CD4-positive, alpha-beta T cell (primary cell): ENCODE results near the gene CHID1. TPM values are rescaled to one million over a fixed set of nuclear protein-coding genes. Genes with fewer than 3 reads are reported as not detected.

Experiments used
- ATAC-seq: fragments of 200-7000 bp; cut with Tn5 transposase; one replicate; pipeline ENCODE4 v1.10.0; 2022; ENCODE audit warnings: mild to moderate bottlenecking; ENCODE audit not compliant: poor library complexity
- CTCF ChIA-PET: fragments of 350-600 bp; sonication (Branson Sonifier 250); formaldehyde crosslinking; loops from one replicate; lab custom pipeline; 2021; ENCODE audit warnings: antibody characterized with exemption, inconsistent platforms; lab: Charles Lee
- POLR2A ChIA-PET: fragments of 350-600 bp; sonication (Branson Sonifier 250); formaldehyde crosslinking; loops from one replicate; lab custom pipeline; 2021; ENCODE audit warnings: antibody characterized with exemption, inconsistent platforms; lab: Charles Lee
- DNase-seq, 14 experiments: peaks; one replicate each; pipeline ENCODE4 v3.0.0-alpha.2; 2013 to 2020; ENCODE audit warnings: mixed read lengths in 2 of 14
- H3K27ac ChIP-seq, 2 donors: one replicate each; pipeline versions ENCODE4 v1.5.1 to v1.7.0; 2013; ENCODE audit warnings: low read length in 2 of 2, low read depth in 1 of 2, mild to moderate bottlenecking in 1 of 2
- H3K27me3 ChIP-seq, 2 experiments: 1 replicate in 1 of 2; 2 replicates in 1 of 2; pipeline versions ENCODE4 v1.6.1 to v1.7.0; 2013; ENCODE audit warnings: low read length in 2 of 2, control low read depth in 1 of 2, mild to moderate bottlenecking in 1 of 2, moderate library complexity in 1 of 2; ENCODE audit not compliant: insufficient read depth in 2 of 2, control insufficient read depth in 1 of 2
- H3K36me3 ChIP-seq: one replicate; pipeline ENCODE4 v1.6.1; 2013; ENCODE audit warnings: low read length, control low read depth; ENCODE audit not compliant: insufficient read depth
- H3K4me1 ChIP-seq: one replicate; pipeline ENCODE4 v1.6.1; 2013; ENCODE audit warnings: low read length, control low read depth; ENCODE audit not compliant: insufficient read depth
- H3K4me3 ChIP-seq: one replicate; pipeline ENCODE4 v1.5.1; 2013; ENCODE audit warnings: mild to moderate bottlenecking, low read length, moderate library complexity
- H3K9me3 ChIP-seq, 2 experiments: 1 replicate in 1 of 2; 2 replicates in 1 of 2; pipeline versions ENCODE4 v1.6.1 to v1.7.0; 2013; ENCODE audit warnings: low read length in 2 of 2, mild to moderate bottlenecking in 2 of 2, control low read depth in 1 of 2, moderate library complexity in 1 of 2; ENCODE audit not compliant: control insufficient read depth in 1 of 2, insufficient read depth in 1 of 2
- H3K27ac Mint-ChIP-seq: one replicate; pipeline ENCODE4 v1.8.0; 2020; ENCODE audit warnings: mixed read lengths
- H3K27me3 Mint-ChIP-seq: one replicate; pipeline ENCODE4 v1.8.0; 2021; ENCODE audit warnings: mixed read lengths
- H3K36me3 Mint-ChIP-seq: one replicate; pipeline ENCODE4 v1.8.0; 2021; ENCODE audit warnings: low read depth, mixed read lengths
- H3K4me1 Mint-ChIP-seq: one replicate; pipeline ENCODE4 v1.8.0; 2021; ENCODE audit warnings: low read depth, mixed read lengths
- H3K4me3 Mint-ChIP-seq: one replicate; pipeline ENCODE4 v1.8.0; 2020; ENCODE audit warnings: mild to moderate bottlenecking, mixed read lengths
- H3K9me3 Mint-ChIP-seq: one replicate; pipeline ENCODE4 v1.8.0; 2020; ENCODE audit warnings: mixed read lengths
- intact Hi-C, 2 experiments: fragments of 100-400 bp; cut with DNase I in 1 of 2; cut with micrococcal nuclease in 1 of 2; formaldehyde crosslinking; loops; one replicate each; pipeline versions ENCODE4 v1.15.1 to v1.9.0; 2023 to 2025; cut with DNase I, micrococcal nuclease
- total RNA-seq, 174 experiments: library from RNA in 2 of 174; stranded (reverse) in 2 of 174; gene quantifications; one replicate each; pipeline ENCODE4 v1.2.3 and lab custom pipeline; 2021 to 2026
- TF ChIP-seq, protein P1 (sequence below): fragments of 200-600 bp; IDR thresholded peaks from one replicate; pipeline ENCODE4 v1.8.0; 2022; ENCODE audit warnings: antibody characterized with exemption, mild to moderate bottlenecking

Gene CHID1
- total RNA-seq, 2 experiments from 2014 or later: 17.1 to 22.8 TPM

DNA sequence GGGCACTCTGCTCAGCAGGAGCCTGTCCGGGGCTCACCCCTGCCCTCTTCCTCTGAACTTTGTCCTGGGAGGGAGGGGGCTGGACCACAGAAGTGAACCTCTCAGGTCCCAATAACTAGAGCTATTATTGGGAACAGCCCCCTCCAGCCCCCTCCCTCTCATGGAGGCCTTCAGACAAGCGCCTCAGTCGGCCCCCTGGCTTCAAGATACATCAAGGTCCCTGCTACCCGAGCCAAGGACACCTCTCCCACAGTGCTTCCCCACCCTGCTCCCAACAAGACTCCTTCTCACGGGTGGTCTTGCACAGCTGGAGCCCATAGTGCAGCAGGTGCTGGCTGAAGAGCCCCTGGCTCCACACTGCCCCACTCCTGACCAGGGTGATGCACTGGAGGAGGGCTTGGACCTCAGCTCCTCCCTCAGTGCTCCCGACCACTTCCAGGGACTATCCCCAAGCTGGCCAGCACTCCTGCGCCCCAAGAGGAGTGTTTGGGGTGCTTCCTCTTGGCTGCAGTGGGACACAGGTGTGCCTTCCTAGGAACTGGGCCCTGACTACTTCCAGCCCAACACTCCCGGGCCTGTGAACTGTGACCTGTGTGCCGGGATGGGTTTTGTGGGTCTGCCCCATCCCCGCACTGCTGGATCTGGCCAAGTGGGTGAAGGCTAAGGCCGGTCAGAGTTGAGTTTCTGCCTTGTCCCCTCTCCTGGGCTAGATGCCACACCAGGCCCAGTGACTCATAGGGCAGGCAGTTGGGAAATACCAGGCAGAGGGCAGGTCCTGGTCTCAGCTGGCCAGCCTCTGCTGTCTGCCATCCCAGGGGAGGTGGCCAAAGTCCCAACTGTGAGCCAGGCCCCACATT is 89.7 kb downstream of the CHID1 start:
- POLR2A ChIA-PET: interaction anchor here (0.5 to 6.1 kb wide), 16 partner anchors 10 to 614 kb away, joined by 3 to 115 read pairs (median 8); partner anchors contain the start of genes BET1L, CD151, CRACR2B and GATD1
- intact Hi-C loops: loop anchor here (1.0 kb wide), 2 partner anchors 9 to 21 kb away; partner anchors contain the start of genes POLR2L (in 1 of the 2) and TSPAN4 (in 1 of the 2)
- ATAC-seq (no peak), DNase-seq (peak in 2 of 14 experiments; percentile 51 to 67)
- peaks cover 34% of the 10 kb centered on the region for H3K36me3 ChIP-seq
- peaks cover 37% of the 10 kb centered on the region for H3K36me3 Mint-ChIP-seq
- H3K27me3 ChIP-seq: peaks cover 0 to 3% of the 10 kb centered on the region in 2 experiments
- no peaks in the 10 kb centered on the region for H3K9me3 Mint-ChIP-seq
- H3K4me3 ChIP-seq: peak overlapping the region; percentile 74
- peak overlapping the region; percentile 92 for H3K27ac Mint-ChIP-seq
- peak overlapping the region; percentile 97 for H3K4me3 Mint-ChIP-seq
- TF ChIP-seq, protein P1, sequence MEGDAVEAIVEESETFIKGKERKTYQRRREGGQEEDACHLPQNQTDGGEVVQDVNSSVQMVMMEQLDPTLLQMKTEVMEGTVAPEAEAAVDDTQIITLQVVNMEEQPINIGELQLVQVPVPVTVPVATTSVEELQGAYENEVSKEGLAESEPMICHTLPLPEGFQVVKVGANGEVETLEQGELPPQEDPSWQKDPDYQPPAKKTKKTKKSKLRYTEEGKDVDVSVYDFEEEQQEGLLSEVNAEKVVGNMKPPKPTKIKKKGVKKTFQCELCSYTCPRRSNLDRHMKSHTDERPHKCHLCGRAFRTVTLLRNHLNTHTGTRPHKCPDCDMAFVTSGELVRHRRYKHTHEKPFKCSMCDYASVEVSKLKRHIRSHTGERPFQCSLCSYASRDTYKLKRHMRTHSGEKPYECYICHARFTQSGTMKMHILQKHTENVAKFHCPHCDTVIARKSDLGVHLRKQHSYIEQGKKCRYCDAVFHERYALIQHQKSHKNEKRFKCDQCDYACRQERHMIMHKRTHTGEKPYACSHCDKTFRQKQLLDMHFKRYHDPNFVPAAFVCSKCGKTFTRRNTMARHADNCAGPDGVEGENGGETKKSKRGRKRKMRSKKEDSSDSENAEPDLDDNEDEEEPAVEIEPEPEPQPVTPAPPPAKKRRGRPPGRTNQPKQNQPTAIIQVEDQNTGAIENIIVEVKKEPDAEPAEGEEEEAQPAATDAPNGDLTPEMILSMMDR: no peak
- CTCF ChIA-PET: interaction anchor here (2.0 kb wide), 1 partner anchor 28 kb away, joined by 7 read pairs; no protein-coding TSS in a partner anchor
- H3K4me1 Mint-ChIP-seq: peaks cover 11% of the 10 kb centered on the region
- peaks cover 34% of the 10 kb centered on the region for H3K4me1 ChIP-seq
- peaks cover 0 to 6% of the 10 kb centered on the region in 2 experiments for H3K9me3 ChIP-seq
- H3K27me3 Mint-ChIP-seq: no peaks in the 10 kb centered on the region
- no peak overlapping the region for H3K27ac ChIP-seq

DNA sequence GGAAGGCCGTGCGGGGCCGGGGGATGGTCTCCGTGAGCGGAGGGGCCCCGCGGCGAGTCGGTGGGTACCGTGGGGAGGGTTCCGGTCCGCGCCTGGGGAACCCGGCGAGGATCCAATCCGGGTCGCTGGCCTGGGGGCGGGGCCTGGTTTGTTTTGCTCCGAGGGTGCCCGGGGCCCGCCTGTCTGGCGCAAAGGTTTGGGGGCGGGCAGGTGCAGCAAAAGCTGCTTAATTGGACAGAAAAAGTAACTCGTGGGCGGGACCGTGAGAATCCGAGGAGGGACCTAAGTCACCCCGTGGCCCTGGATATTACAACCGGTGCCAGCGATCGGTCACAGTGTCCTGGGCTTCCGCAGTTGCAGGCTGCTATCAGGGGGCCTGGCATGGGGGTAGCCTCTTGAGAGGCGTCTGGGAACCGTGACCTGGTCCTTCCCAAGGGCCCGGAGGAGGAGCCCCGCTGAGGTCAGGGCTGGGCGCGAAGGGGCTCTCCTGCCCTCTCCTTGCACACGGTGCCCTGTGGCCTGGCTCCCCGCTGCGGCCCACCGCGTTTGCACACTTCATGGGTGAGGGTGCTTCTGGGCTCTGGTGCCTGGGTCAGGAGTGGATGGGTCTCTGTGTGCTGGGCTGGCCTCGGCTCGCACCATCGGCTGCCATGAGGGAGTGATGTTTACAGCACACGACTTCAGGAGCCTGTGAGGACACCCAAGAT is 90.5 kb downstream of the CHID1 start:
- Mint-ChIP-seq H3K27me3 (no peaks in the 10 kb centered on the region), H3K4me3 (peak overlapping the region; percentile 97), H3K9me3 (no peaks in the 10 kb centered on the region), H3K36me3 (peaks cover 32% of the 10 kb centered on the region), H3K4me1 (peaks cover 11% of the 10 kb centered on the region), H3K27ac (peak overlapping the region; percentile 92)
- H3K27me3 ChIP-seq: no peaks in the 10 kb centered on the region
- H3K4me3 ChIP-seq: peak overlapping the region; percentile 74
- intact Hi-C loops: loop anchor here (1.0 kb wide), 3 partner anchors 10 to 22 kb away; partner anchors contain the start of genes RPLP2 (in 2 of the 2), POLR2L (in 1 of the 2) and TSPAN4 (in 1 of the 2)
- peaks cover 32% of the 10 kb centered on the region for H3K36me3 ChIP-seq
- no peaks in the 10 kb centered on the region for H3K9me3 ChIP-seq
- DNase-seq (peak; percentile 92 to 98 (median 96)), ATAC-seq (peak; percentile 78)
- peak overlapping the region in 1 of 2 donors; percentile 88 for H3K27ac ChIP-seq
- H3K4me1 ChIP-seq: peaks cover 34% of the 10 kb centered on the region
- TF ChIP-seq, protein P1: no peak
- POLR2A ChIA-PET: interaction anchor here (0.5 to 6.1 kb wide), 20 partner anchors 9 to 613 kb away, joined by 3 to 115 read pairs (median 7); partner anchors contain the start of genes BET1L, CD151, CRACR2B and DEAF1
- CTCF ChIA-PET: interaction anchor here (1.1 to 2.0 kb wide), 3 partner anchors 9 to 28 kb away, joined by 4 to 7 read pairs (median 4); no protein-coding TSS in a partner anchor
